ENCODE data around the gene HIC1.

The HIC1 gene

GRCh38 chr17:2058586-2059546 lies 4.0 kb downstream of the HIC1 start:
- TF ChIP-seq, protein P1, sequence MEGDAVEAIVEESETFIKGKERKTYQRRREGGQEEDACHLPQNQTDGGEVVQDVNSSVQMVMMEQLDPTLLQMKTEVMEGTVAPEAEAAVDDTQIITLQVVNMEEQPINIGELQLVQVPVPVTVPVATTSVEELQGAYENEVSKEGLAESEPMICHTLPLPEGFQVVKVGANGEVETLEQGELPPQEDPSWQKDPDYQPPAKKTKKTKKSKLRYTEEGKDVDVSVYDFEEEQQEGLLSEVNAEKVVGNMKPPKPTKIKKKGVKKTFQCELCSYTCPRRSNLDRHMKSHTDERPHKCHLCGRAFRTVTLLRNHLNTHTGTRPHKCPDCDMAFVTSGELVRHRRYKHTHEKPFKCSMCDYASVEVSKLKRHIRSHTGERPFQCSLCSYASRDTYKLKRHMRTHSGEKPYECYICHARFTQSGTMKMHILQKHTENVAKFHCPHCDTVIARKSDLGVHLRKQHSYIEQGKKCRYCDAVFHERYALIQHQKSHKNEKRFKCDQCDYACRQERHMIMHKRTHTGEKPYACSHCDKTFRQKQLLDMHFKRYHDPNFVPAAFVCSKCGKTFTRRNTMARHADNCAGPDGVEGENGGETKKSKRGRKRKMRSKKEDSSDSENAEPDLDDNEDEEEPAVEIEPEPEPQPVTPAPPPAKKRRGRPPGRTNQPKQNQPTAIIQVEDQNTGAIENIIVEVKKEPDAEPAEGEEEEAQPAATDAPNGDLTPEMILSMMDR (IDR thresholded peaks at IDR 0.05): peak; percentile 45 to 50
- Histone ChIP-seq H3K27ac (peak overlapping the region; percentile 32 to 58), H3K36me3 (peaks cover 7 to 63% (median 28%) of the 10 kb centered on the region in 3 donors), H3K27me3 (peaks cover 0 to 20% of the 10 kb centered on the region in 2 donors), H3K4me1 (peaks cover 0 to 41% (median 22%) of the 10 kb centered on the region in 4 donors), H3K4me3 (peak overlapping the region; percentile 10 to 60), H3K9me3 (no peaks in the 10 kb centered on the region)
- intact Hi-C loops (cut with DNase I; ENCODE audit: low total_unique reads): no loop called here
- peak in 1 of 2 donors; percentile 57 for DNase-seq

GRCh38 chr17:2059547-2060384 lies 4.9 kb downstream of the HIC1 start:
- peak overlapping the region; percentile 32 to 58 for H3K27ac ChIP-seq
- H3K4me1 ChIP-seq: peaks cover 0 to 36% (median 14%) of the 10 kb centered on the region in 4 donors
- intact Hi-C loops (cut with DNase I; ENCODE audit: low total_unique reads): no loop called here
- TF ChIP-seq, protein P1 (IDR thresholded peaks at IDR 0.05): no peak
- H3K36me3 ChIP-seq: peaks cover 14 to 72% (median 37%) of the 10 kb centered on the region in 3 donors
- no peak for DNase-seq
- H3K27me3 ChIP-seq: peaks cover 0 to 11% of the 10 kb centered on the region in 2 donors
- no peaks in the 10 kb centered on the region for H3K9me3 ChIP-seq
- peak overlapping the region in 1 of 2 donors; percentile 10 for H3K4me3 ChIP-seq

- peaks cover 18 to 78% (median 43%) of the 10 kb centered on the region in 3 donors for H3K36me3 ChIP-seq
- DNase-seq: no peak
- TF ChIP-seq, protein P1 (IDR thresholded peaks at IDR 0.05): no peak
- peaks cover 0 to 7% of the 10 kb centered on the region in 2 donors for H3K27me3 ChIP-seq
- intact Hi-C loops (cut with DNase I; ENCODE audit: low total_unique reads): no loop called here
- H3K27ac ChIP-seq: peak overlapping the region; percentile 32 to 58
- H3K9me3 ChIP-seq: no peaks in the 10 kb centered on the region
- peaks cover 0 to 36% (median 9%) of the 10 kb centered on the region in 4 donors for H3K4me1 ChIP-seq
- H3K4me3 ChIP-seq: no peak overlapping the region
These were observed 5.4 kb downstream of the HIC1 start for GRCh38 chr17:2060385-2060658.

DNA sequence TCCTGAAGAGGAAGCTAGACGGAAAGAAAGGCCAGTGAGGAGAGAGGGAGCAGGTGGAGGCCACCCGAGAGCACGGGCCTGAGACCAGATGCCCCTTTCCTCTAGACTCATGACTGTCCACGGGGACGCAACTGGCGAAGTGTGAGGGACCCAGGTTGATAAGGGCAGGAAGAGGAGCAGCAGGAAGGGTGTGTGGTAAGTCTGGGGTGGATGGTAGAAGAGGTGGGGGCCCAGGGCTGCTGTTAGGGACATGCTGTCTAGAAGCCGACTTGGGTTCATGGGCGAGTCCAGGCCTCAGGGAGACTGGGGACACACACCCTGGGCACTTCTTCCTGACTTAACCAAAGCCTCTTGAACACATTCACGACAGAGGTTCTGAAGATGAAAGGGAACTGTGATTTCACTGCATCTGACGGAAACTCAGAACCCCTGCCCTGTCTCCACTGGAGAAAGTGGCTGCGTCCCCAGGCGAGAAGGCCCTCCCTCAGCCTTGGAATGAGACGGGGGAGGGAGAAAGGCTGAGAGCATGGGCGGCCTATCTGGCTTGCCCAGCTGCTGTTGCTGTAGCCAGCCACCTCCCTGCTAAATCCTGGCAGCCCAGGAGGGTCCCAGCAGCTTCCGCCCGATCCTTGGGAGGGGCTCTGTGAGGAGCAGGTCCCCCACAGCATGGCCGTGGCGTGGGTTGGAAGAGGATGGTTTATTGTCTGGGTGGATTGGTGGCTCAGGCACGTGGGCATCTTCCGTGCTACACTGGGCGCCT lies 6.0 kb downstream of the HIC1 start:
- Histone ChIP-seq H3K36me3 (peaks cover 18 to 83% (median 48%) of the 10 kb centered on the region in 3 donors), H3K4me3 (no peak overlapping the region), H3K27me3 (peaks cover 0 to 4% of the 10 kb centered on the region in 2 donors), H3K4me1 (peaks cover 0 to 36% (median 4%) of the 10 kb centered on the region in 4 donors), H3K27ac (peak overlapping the region; percentile 32 to 58), H3K9me3 (no peaks in the 10 kb centered on the region)
- intact Hi-C loops (cut with DNase I; ENCODE audit: low total_unique reads): no loop called here
- TF ChIP-seq, protein P1 (IDR thresholded peaks at IDR 0.05): no peak
- no peak for DNase-seq

GRCh38 chr17:2061441-2061958 lies 6.6 kb downstream of the HIC1 start:
- intact Hi-C loops (cut with DNase I; ENCODE audit: low total_unique reads): no loop called here
- peaks cover 0 to 42% (median 6%) of the 10 kb centered on the region in 4 donors for H3K4me1 ChIP-seq
- H3K36me3 ChIP-seq: peaks cover 18 to 89% (median 48%) of the 10 kb centered on the region in 3 donors
- TF ChIP-seq, protein P1 (IDR thresholded peaks at IDR 0.05): no peak
- H3K4me3 ChIP-seq: no peak overlapping the region
- no peaks in the 10 kb centered on the region for H3K9me3 ChIP-seq
- no peaks in the 10 kb centered on the region for H3K27me3 ChIP-seq
- DNase-seq: no peak
- peak overlapping the region; percentile 32 to 58 for H3K27ac ChIP-seq
